SW 1271 (cell line): ENCODE data around the gene FADS3.

Source experiments
- DNase-seq, 2 experiments: peaks; one replicate each; lab custom pipeline; 2025; lab: John Stamatoyannopoulos, UW

Gene FADS3

GRCh38 chr11:61891331-61892084, at the start of gene FADS3:
Gene FADS3 (minus strand): TSS chr11:61891545. CDS start chr11:61891381, 164 bp downstream.
- peak; percentile 68 to 77 for DNase-seq

DNA sequence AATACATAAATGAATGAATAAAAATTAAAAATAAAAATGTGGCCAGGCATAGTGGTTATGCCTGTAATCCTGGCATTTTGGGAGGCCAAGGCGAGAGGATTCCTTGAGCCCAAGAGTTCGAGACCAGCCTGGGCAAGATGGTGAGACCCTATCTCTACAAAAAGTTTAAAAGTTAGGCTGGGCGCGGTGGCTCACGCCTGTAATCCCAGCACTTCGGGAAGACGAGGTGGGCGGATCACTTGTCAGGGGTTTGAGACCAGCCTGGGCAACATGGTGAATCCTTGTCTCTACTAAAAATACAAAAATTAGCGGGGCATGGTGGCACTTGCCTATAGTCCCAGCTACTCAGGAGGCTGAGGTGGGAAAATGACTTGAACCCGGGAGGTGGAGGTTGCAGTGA, 49.1 kb upstream of the FADS3 start:
- DNase-seq, result no peak

GRCh38 chr11:61935861-61936260, 44.5 kb upstream of the FADS3 start:
- DNase-seq, result no peak

DNA sequence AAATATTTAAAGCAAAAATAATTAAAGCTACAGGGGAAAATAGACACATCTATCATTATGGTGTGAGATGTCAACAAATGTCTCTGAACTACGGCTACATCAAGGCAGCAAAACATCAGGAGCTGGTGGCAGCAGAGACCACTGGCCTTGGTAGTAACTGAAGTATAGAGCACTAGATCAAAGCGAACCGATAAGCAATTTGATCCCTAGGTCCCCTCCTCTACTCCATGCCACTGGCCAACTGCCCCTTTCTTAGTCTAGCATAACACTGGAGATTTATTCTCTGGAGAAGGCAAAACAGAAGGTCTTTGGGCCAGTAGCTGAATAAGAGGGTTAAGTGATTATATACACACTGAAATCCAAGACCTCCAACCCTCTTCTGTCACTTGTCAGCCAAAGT, 39.6 kb upstream of the FADS3 start:
- DNase-seq, result no peak

DNA sequence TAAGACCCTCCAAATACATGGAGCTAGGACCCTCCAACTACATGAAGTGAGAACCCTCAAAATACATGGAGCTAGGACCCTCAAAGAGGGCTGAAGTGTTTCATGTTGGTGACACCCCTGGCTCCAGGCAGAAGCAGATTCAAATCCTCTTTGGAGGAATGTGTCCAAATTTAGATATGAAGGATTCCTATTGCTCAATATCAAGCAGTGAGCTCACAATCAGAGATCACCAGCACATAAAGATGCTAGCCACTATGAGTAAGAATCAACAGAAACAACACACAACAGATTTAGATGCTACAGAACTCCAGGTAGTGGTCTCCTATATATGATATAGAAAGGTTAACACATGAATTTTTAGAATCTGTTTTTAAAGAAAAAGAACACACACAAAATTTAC, 37.3 kb upstream of the FADS3 start:
- DNase-seq, result no peak

GRCh38 chr11:61927501-61927900, 36.2 kb upstream of the FADS3 start:
- no peak for DNase-seq

DNA sequence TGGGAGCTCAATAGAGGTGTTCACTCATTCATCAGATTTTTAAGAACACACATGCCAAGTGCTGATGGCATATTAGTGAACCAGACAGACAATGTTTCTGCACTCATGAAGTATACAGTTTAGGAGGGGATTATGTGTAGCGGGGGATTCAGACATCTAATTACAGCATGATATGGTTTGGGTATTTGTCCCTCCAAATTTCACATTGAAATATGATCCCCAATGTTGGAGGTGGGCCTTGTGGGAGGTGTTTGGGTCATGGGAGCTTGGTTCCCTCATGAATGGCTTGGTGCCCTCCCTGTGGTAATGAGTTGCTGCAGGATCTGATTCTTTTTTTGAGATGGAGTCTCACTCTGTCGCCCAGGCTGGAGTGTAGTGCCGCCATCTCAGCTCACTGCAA, 34.9 kb upstream of the FADS3 start:
- no peak for DNase-seq

DNA sequence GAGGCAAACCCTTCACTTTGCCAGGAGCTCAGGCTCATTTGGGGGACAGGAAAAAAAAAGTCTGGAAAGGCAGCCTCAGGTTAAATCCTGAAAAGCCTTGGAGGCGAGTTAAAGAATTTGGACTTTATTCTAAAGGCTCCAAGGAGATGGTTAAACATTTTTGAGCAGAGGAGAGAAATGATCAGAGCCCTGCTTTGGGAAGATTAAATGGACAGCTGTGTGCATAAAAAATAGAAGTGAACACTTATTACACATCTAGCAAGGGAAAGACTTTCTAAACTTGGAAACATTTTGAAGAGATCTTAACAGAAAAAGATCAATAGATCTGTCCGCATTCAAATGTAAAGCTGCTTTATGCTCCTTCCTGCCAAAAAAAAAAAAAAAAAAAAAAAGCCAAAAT, 34.4 kb upstream of the FADS3 start:
- DNase-seq, result no peak

- no peak for DNase-seq
Observed at GRCh38 chr11:61924064-61924455, 32.7 kb upstream of the FADS3 start.

DNA sequence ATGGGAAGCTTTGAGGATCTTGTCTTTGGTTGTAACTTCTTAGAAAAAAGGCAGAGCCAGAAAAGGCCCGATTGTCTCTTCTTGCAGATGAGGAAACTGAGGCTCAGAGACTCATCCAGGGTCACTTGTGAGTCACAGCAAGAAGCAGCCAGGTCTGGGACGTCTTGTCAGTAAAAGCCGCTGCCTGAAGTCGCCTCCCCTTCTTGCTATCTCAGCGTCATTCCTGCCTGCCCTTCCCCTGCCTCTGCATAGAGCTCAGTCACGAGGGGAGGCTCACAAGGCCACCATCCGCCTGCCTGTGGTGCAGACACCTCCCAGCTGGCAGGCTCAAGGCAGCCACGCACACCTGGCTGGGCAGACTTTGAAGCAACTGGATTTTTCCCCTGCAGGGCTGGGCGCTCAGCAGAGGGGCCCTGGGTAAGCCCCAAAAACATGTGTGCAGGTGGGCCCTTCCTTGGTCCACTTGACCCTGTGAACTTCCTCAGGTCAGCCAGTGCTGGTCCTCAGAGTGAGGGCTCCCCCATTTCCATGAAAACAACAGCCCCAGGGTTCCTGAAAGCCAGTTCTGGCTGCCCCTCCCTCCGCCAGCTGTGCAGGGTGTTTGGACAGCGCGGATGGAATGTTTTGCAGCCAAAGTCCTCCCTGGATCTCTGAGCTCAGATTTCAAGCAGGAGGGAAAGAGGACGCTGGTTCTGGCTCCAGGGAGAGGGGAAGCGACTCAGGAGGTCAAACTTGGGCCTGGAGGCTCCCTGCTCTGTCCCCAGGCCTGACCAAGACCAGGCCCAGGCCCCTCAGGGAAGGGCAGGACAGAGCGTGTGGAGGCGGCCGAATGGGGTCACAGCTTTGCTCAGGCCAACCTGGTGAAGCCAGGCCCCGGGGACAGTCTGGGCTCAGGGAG, 32.1 kb upstream of the FADS3 start:
- no peak for DNase-seq

GRCh38 chr11:61922539-61922938, 31.2 kb upstream of the FADS3 start:
- DNase-seq, result no peak

DNA sequence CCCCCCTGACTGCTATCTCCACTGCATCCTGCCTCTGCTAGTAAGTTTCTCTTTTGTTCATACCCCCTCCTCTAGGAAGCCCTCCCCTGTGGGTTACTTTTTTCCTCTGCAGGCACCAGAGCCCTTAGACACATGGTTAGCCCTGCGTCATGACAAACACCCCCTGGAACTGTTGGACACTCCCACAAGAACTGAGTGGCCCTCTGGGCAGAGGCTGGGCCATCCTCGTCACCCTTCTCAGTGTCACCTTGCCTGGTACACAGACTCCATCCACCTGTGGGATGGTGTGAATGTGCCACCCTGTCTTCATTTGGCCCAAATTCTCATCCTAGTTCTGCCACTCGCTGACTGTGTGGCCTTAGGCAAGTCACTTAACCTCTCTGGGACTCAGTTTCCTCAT, 30.1 kb upstream of the FADS3 start:
- no peak for DNase-seq

- no peak for DNase-seq
Observed at GRCh38 chr11:61919705-61920631, 28.6 kb upstream of the FADS3 start.

DNA sequence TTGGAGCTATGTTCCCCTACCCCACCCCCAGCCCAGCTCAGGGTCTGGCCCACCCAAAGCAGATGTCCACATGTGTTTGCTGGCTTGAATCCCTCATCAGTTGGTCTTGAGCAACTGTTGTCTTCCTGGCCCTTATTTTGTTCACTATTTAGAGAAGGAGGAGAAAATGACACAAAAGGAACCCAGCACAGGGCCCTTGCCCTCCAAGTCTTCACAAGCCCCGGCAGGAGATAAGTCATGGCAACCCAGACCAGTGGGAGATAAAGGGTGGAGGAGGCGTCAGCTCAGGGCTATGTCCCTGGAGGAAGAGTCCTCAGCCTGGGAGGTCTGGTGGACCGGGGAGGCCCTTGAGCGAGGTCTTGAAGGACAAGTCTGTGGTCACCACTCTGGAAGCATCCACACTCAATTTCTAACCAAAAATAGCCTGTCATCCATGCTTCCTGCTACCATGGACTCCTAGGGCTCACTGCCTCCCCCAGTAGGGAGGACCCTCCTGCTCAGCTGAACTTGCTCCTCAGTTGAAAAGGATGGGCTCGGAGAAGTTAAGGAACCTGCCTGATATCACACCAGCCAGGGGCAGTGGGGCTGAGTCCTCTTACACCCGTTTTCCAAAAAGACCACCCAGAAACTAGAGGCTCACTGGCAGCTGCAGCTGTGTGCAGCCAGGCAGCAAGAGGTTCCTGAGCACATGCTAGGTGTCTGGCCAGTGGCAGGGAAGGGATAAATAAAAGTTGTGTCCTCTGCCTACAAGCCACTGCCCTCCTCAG, 27.8 kb upstream of the FADS3 start:
- DNase-seq, result no peak

DNA sequence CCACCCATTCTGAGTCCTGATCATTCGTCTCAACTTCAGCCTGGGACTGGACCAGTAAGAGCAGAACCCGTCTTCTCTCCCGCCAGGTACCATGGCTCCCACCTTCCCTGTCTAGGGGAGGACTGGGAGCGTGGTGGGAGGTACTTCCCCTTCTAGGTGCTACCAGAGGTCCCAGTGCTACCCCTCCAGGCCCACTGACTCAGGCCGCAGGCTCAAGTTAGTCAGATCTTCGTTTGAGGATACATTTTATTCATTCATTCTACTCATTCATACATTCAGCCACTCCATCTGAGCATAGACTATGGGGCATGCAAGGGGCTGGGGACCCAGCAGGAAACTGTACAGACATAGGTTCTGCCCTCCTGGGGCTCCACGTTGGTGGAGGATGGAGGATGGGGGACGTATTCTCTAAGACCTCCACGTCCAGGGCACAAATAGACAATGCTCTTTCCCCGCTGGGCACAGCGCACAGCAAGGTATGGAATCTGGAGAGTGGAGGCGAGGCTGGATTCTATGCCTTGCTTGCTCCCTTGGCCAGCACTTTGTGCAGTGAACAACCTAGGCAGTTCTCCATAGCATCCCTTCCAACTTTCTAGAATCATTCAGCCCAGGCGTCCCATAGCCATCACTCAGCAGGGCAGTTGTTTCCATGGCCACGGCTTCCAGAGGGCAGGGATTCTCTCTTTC, 27.0 kb upstream of the FADS3 start:
- no peak for DNase-seq

- DNase-seq, result peak in 1 of 2 experiments; percentile 37
Observed at GRCh38 chr11:61917334-61918109, 26.2 kb upstream of the FADS3 start, which contains the start of gene RAB3IL1. Gene RAB3IL1 (minus strand): TSS chr11:61917566. CDS start chr11:61917367, 199 bp downstream.

GRCh38 chr11:61916737-61917333, 25.5 kb upstream of the FADS3 start:
- DNase-seq, result no peak

GRCh38 chr11:61914471-61915171, 23.3 kb upstream of the FADS3 start:
- no peak for DNase-seq
